H9 (cell line): ENCODE measurements around the gene SLC12A8. TPM values are rescaled to one million over a fixed set of nuclear protein-coding genes. Genes with fewer than 3 reads are reported as not detected.
A peak's percentile ranks its signal among the peaks of the same experiment; 100 is the strongest.

Source experiments
- DNase-seq: peaks from one replicate; pipeline ENCODE4 v3.0.0-alpha.2; 2017
- H2AFZ ChIP-seq: one replicate; pipeline ENCODE4 v1.6.1; 2013; ENCODE audit warnings: mild to moderate bottlenecking, low read length, control low read depth, moderate library complexity
- H2AK5ac ChIP-seq: 2 replicates; pipeline ENCODE4 v1.6.1; 2013; ENCODE audit warnings: low read length, control low read depth, mixed read lengths; ENCODE audit not compliant: insufficient read length
- H2BK120ac ChIP-seq: one replicate; pipeline ENCODE4 v1.6.1; 2013; ENCODE audit warnings: low read depth, mild to moderate bottlenecking, low read length, control low read depth, inconsistent platforms; ENCODE audit not compliant: poor library complexity, severe bottlenecking
- H2BK12ac ChIP-seq: 2 replicates; pipeline ENCODE4 v1.6.1; 2013; ENCODE audit warnings: low read length, control low read depth, mixed read lengths, low read depth; ENCODE audit not compliant: insufficient read length
- H2BK15ac ChIP-seq: 2 replicates; pipeline ENCODE4 v1.6.1; 2013; ENCODE audit warnings: low read depth, low read length, control low read depth
- H2BK20ac ChIP-seq: one replicate; pipeline ENCODE4 v1.6.1; 2013; ENCODE audit warnings: low read depth, mild to moderate bottlenecking, low read length, control low read depth, inconsistent platforms; ENCODE audit not compliant: poor library complexity, severe bottlenecking
- H2BK5ac ChIP-seq: 2 replicates; pipeline ENCODE4 v1.6.1; 2013; ENCODE audit warnings: low read length, control low read depth, mixed read lengths; ENCODE audit not compliant: insufficient read length
- H3K14ac ChIP-seq: 2 replicates; pipeline ENCODE4 v1.6.1; 2013; ENCODE audit warnings: low read length, control low read depth; ENCODE audit not compliant: insufficient read depth
- H3K18ac ChIP-seq: 2 replicates; pipeline ENCODE4 v1.6.1; 2013; ENCODE audit warnings: low read depth, mild to moderate bottlenecking, mixed read lengths, low read length, control low read depth; ENCODE audit not compliant: insufficient read length
- H3K23ac ChIP-seq: 2 replicates; pipeline ENCODE4 v1.6.1; 2013; ENCODE audit warnings: low read length, control low read depth, mixed read lengths, low read depth; ENCODE audit not compliant: insufficient read length
- H3K23me2 ChIP-seq: 2 replicates; pipeline ENCODE4 v1.6.1; 2013; ENCODE audit warnings: low read depth, mild to moderate bottlenecking, mixed read lengths, low read length, control low read depth; ENCODE audit not compliant: insufficient read length, poor library complexity, severe bottlenecking
- H3K27ac ChIP-seq: 2 replicates; pipeline ENCODE4 v1.5.1; 2013; ENCODE audit warnings: low read length, control low read depth, mixed read lengths, low read depth; ENCODE audit not compliant: insufficient read length
- H3K27me3 ChIP-seq: 2 replicates; pipeline ENCODE4 v1.6.1; 2013; ENCODE audit warnings: low read length, control low read depth, inconsistent platforms; ENCODE audit not compliant: insufficient read depth
- H3K4ac ChIP-seq: 2 replicates; pipeline ENCODE4 v1.6.1; 2013; ENCODE audit warnings: low read depth, mild to moderate bottlenecking, control low read depth, inconsistent platforms, low read length, moderate library complexity
- H3K4me1 ChIP-seq: 2 replicates; pipeline ENCODE4 v1.6.1; 2013; ENCODE audit warnings: low read length, control low read depth, inconsistent platforms; ENCODE audit not compliant: insufficient read depth
- H3K4me2 ChIP-seq: 2 replicates; pipeline ENCODE4 v1.6.1; 2013; ENCODE audit warnings: low read length, control low read depth, mixed read lengths; ENCODE audit not compliant: insufficient read length, insufficient read depth
- H3K56ac ChIP-seq: 2 replicates; pipeline ENCODE4 v1.6.1; 2013; ENCODE audit warnings: low read depth, mild to moderate bottlenecking, mixed read lengths, low read length, control low read depth; ENCODE audit not compliant: insufficient read length
- H3K79me1 ChIP-seq: 2 replicates; pipeline ENCODE4 v1.6.1; 2013; ENCODE audit warnings: low read depth, mild to moderate bottlenecking, moderate library complexity, low read length, control low read depth, inconsistent platforms; ENCODE audit not compliant: insufficient read depth, poor library complexity, severe bottlenecking
- H3K79me2 ChIP-seq: 2 replicates; pipeline ENCODE4 v1.6.1; 2013; ENCODE audit warnings: low read length, control low read depth, inconsistent platforms; ENCODE audit not compliant: insufficient read depth
- H3K9ac ChIP-seq: 2 replicates; pipeline ENCODE4 v1.6.1; 2013; ENCODE audit warnings: low read length, control low read depth, mixed read lengths; ENCODE audit not compliant: insufficient read length; ENCODE audit errors: extremely low read depth
- H3K9me3 ChIP-seq: one replicate; pipeline ENCODE4 v1.6.1; 2013; ENCODE audit warnings: low read depth, low read length, inconsistent platforms; ENCODE audit not compliant: control insufficient read depth
- H3T11ph ChIP-seq: one replicate; pipeline ENCODE4 v1.6.1; 2013; ENCODE audit warnings: mild to moderate bottlenecking, low read length, control low read depth, inconsistent platforms
- H4K20me1 ChIP-seq: one replicate; pipeline ENCODE4 v1.6.1; 2013; ENCODE audit not compliant: control insufficient read depth, insufficient read length, insufficient read depth
- H4K5ac ChIP-seq: 2 replicates; pipeline ENCODE4 v1.6.1; 2013; ENCODE audit warnings: low read depth, mild to moderate bottlenecking, mixed read lengths, low read length, control low read depth; ENCODE audit not compliant: insufficient read length
- H4K8ac ChIP-seq: replicated peaks from 2 replicates; pipeline ENCODE4 v1.6.1; 2013; ENCODE audit warnings: low read length, control low read depth, mixed read lengths, low read depth; ENCODE audit not compliant: insufficient read length
- H4K91ac ChIP-seq: 2 replicates; pipeline ENCODE4 v1.6.1; 2013; ENCODE audit warnings: low read depth, mild to moderate bottlenecking, moderate library complexity, mixed read lengths, low read length, control low read depth; ENCODE audit not compliant: insufficient read length
- H3K27ac Mint-ChIP-seq, 3 experiments: 2 replicates in 2 of 3; 3 replicates in 1 of 3; pipeline ENCODE4 v1.8.0; 2020 to 2021; ENCODE audit warnings: mixed read lengths in 3 of 3, mild to moderate bottlenecking in 1 of 3, moderate library complexity in 1 of 3
- H3K27me3 Mint-ChIP-seq: 2 replicates; pipeline ENCODE4 v1.8.0; 2021; ENCODE audit warnings: low read depth, mild to moderate bottlenecking, moderate library complexity, mixed read lengths
- H3K36me3 Mint-ChIP-seq, 3 experiments: 2 replicates in 2 of 3; 3 replicates in 1 of 3; pipeline ENCODE4 v1.8.0; 2020 to 2021; ENCODE audit warnings: low read depth in 3 of 3, mixed read lengths in 3 of 3; ENCODE audit not compliant: insufficient read depth in 1 of 3
- H3K4me1 Mint-ChIP-seq, 2 experiments: 2 replicates each; pipeline ENCODE4 v1.8.0; 2020; ENCODE audit warnings: mixed read lengths in 2 of 2
- H3K4me3 Mint-ChIP-seq, 2 experiments: 2 replicates in 1 of 2; 3 replicates in 1 of 2; pipeline ENCODE4 v1.8.0; 2020 to 2021; ENCODE audit warnings: mild to moderate bottlenecking in 2 of 2, mixed read lengths in 2 of 2, moderate library complexity in 1 of 2
- H3K9me3 Mint-ChIP-seq, 2 experiments: 2 replicates in 1 of 2; 3 replicates in 1 of 2; pipeline ENCODE4 v1.8.0; 2020; ENCODE audit warnings: mild to moderate bottlenecking in 2 of 2, mixed read lengths in 2 of 2, moderate library complexity in 1 of 2
- CTCF ChIP-seq: fragments of 200-600 bp; sonication (generic); conservative IDR thresholded peaks from 3 replicates; pipeline ENCODE4 v1.8.0; 2021; ENCODE audit warnings: antibody characterized with exemption, mild to moderate bottlenecking
- WGBS: extraction: QIAGEN DNeasy Blood & Tissue Kit; methylation state at CpG from one replicate; pipeline ENCODE4 v1.1.7; 2013; ENCODE audit warnings: missing lambda C conversion rate, low lambda C conversion rate, mixed read lengths; ENCODE audit not compliant: insufficient read length; ENCODE audit errors: extremely low coverage; 5-methylcytosine and 5-hydroxymethylcytosine counted together
- total RNA-seq: library from RNA; stranded (reverse); gene quantifications from 2 replicates; pipeline ENCODE4 v1.2.1, GENCODE V29; 2021

The SLC12A8 gene
- total RNA-seq, 1 experiment from 2014 or later, result 8.2 TPM

- no peak for DNase-seq
- Histone ChIP-seq H4K91ac (no peak overlapping the region), H3K79me2 (no peaks in the 10 kb centered on the region), H3K4me1 (peaks cover 11% of the 10 kb centered on the region; the same call in 1 of the 2 replicates), H3T11ph (no peak overlapping the region), H2BK5ac (no peak overlapping the region), H3K18ac (no peak overlapping the region), H3K79me1 (no peaks in the 10 kb centered on the region), H3K14ac (no peak overlapping the region; the same call in 1 of the 2 replicates), H3K23me2 (peaks cover 3% of the 10 kb centered on the region), H4K8ac (no peak overlapping the region), H3K56ac (no peak overlapping the region), H2AK5ac (no peak overlapping the region), H2BK120ac (no peak overlapping the region), H2AFZ (no peak overlapping the region), H2BK20ac (no peak overlapping the region), H3K4ac (no peak overlapping the region), H2BK15ac (no peak overlapping the region), H3K9me3 (no peaks in the 10 kb centered on the region), H4K5ac (no peak overlapping the region), H3K27ac (no peak overlapping the region), H3K9ac (no peak overlapping the region), H2BK12ac (no peak overlapping the region), H3K4me2 (peak overlapping the region; percentile 63), H3K27me3 (no peaks in the 10 kb centered on the region), H3K23ac (no peak overlapping the region), H4K20me1 (no peaks in the 10 kb centered on the region)
- Mint-ChIP-seq H3K27ac (no peak overlapping the region), H3K36me3 (peaks cover 0 to 7% (median 6%) of the 10 kb centered on the region in 3 experiments; a peak in 4 of 7 replicates), H3K4me1 (peaks cover 38 to 50% of the 10 kb centered on the region in 2 experiments), H3K4me3 (peak overlapping the region; percentile 62 to 69; a peak in 4 of 5 replicates), H3K27me3 (peaks cover 29% of the 10 kb centered on the region), H3K9me3 (no peaks in the 10 kb centered on the region)
- no peak for TF ChIP-seq CTCF
- no CpG with 5 or more reads among the region's 12 CpGs for WGBS
These were observed 70.1 kb downstream of the SLC12A8 start for GRCh38 chr3:125142420-125142778.
